K562 (cell line): ENCODE measurements around the gene KRT1. TPM values are rescaled to one million over a fixed set of nuclear protein-coding genes. Genes with fewer than 3 reads are reported as not detected.

Source experiments
- ATAC-seq: fragments of 200-7000 bp; cut with Tn5 transposase; 3 replicates; pipeline ENCODE4 v1.9.1; 2020; ENCODE audit warnings: moderate library complexity
- BruUV-seq: library from RNA; stranded (reverse); fragments of 400-500 nt; replicated peaks from 2 replicates; lab custom pipeline; 2021; lab: Mats Ljungman, UMichigan
- CTCF ChIA-PET: fragments of 300-600 bp; formaldehyde crosslinking; extraction: SDS; loops from one replicate; lab custom pipeline; 2021; ENCODE audit warnings: low intra/inter-chr PET ratio; lab: Yijun Ruan, JAX
- POLR2A ChIA-PET: fragments of 300-600, 350-650 bp; sonication (Branson Sonifier 250); formaldehyde crosslinking; extraction: SDS; loops from one replicate; lab custom pipeline; 2021; ENCODE audit warnings: antibody characterized with exemption, inconsistent platforms; lab: Yijun Ruan, JAX
- DNase-seq, 4 experiments: peaks; one replicate each; pipeline versions ENCODE4 v3.0.0 to v3.0.0-alpha.2; 2011 to 2018; ENCODE audit warnings: low spot score in 3 of 4, mixed read lengths in 3 of 4; ENCODE audit errors: extremely low read depth in 1 of 4
- FAIRE-seq: peaks from 2 replicates; lab custom pipeline; 2011; peaks lifted over from hg19 to GRCh38; lab: Jason Lieb, UNC
- H2AFZ ChIP-seq: 2 replicates; pipeline ENCODE4 v1.6.0; 2011; ENCODE audit warnings: low read depth, low read length, control low read depth, inconsistent platforms
- H3K27ac ChIP-seq: fragments of 200-600 bp; 3 replicates; pipeline ENCODE4 v1.8.0; 2011; ENCODE audit warnings: low read depth, mild to moderate bottlenecking, control low read depth, inconsistent platforms, low read length, moderate library complexity, mixed read lengths; ENCODE audit errors: extremely low read depth
- H3K27me3 ChIP-seq, 2 experiments: fragments of 300-600 bp in 1 of 2; 2 replicates in 1 of 2; 3 replicates in 1 of 2; pipeline versions ENCODE4 v1.6.0 to v1.8.0; 2011; ENCODE audit warnings: inconsistent platforms in 2 of 2, low read length in 2 of 2, mild to moderate bottlenecking in 1 of 2, mixed read lengths in 1 of 2, moderate library complexity in 1 of 2; ENCODE audit not compliant: control insufficient read depth in 2 of 2, insufficient read depth in 2 of 2
- H3K36me3 ChIP-seq: fragments of 300-600 bp; 3 replicates; pipeline ENCODE4 v1.8.0; 2011; ENCODE audit warnings: mild to moderate bottlenecking, low read length, inconsistent platforms; ENCODE audit not compliant: control insufficient read depth, insufficient read depth
- H3K4me1 ChIP-seq, 2 experiments: fragments of 200-600 bp in 1 of 2; replicated peaks in 1 of 2; 2 replicates in 1 of 2; 3 replicates in 1 of 2; pipeline versions ENCODE4 v1.5.1 to v1.8.0; 2011; ENCODE audit warnings: inconsistent platforms in 2 of 2, low read length in 2 of 2, mild to moderate bottlenecking in 1 of 2, mixed read lengths in 1 of 2, moderate library complexity in 1 of 2; ENCODE audit not compliant: control insufficient read depth in 2 of 2, insufficient read depth in 2 of 2
- H3K4me2 ChIP-seq: 2 replicates; pipeline ENCODE4 v1.6.1; 2011; ENCODE audit warnings: low read length, control low read depth, inconsistent platforms, mixed read lengths; ENCODE audit not compliant: insufficient read depth
- H3K4me3 ChIP-seq: fragments of 200-600 bp; sonication (generic), shearing (Covaris generic); 2 replicates; pipeline ENCODE4 v1.5.1; 2016; ENCODE audit warnings: control low read depth, inconsistent platforms
- H3K79me2 ChIP-seq: fragments of 200-600 bp; 3 replicates; pipeline ENCODE4 v1.8.0; 2011; ENCODE audit warnings: low read length, inconsistent platforms; ENCODE audit not compliant: control insufficient read depth, insufficient read depth
- H3K9ac ChIP-seq, 2 experiments: 2 replicates each; pipeline versions ENCODE4 v1.6.0 to v1.6.1; 2011; ENCODE audit warnings: low read depth in 2 of 2, low read length in 2 of 2, control low read depth in 1 of 2, inconsistent platforms in 1 of 2, mild to moderate bottlenecking in 1 of 2, mixed read lengths in 1 of 2; ENCODE audit not compliant: insufficient read depth in 1 of 2
- H3K9me1 ChIP-seq: one replicate; pipeline ENCODE4 v1.6.0; 2011; ENCODE audit warnings: inconsistent platforms, mild to moderate bottlenecking, low read length, moderate library complexity; ENCODE audit not compliant: control insufficient read depth, insufficient read depth
- H3K9me3 ChIP-seq: replicated peaks from 2 replicates; pipeline ENCODE4 v1.5.1; 2011; ENCODE audit warnings: low read depth, low read length, inconsistent platforms; ENCODE audit not compliant: control insufficient read depth, insufficient read depth
- H4K20me1 ChIP-seq: replicated peaks from 2 replicates; pipeline ENCODE4 v1.6.1; 2011; ENCODE audit warnings: low read length, inconsistent platforms, mixed read lengths; ENCODE audit not compliant: control insufficient read depth, insufficient read depth
- EGR1 ChIP-seq: fragments of 450-650 bp; conservative IDR thresholded peaks from 2 replicates; pipeline ENCODE4 v1.6.1; 2017; ENCODE audit warnings: mild to moderate bottlenecking
- JUND ChIP-seq, 2 experiments: IDR thresholded peaks; 2 replicates in 1 of 2; 3 replicates in 1 of 2; pipeline ENCODE4 v1.6.1; 2011; ENCODE audit warnings: borderline replicate concordance in 2 of 2, low read depth in 2 of 2, low read length in 2 of 2, improper control_type of control experiment in 1 of 2, missing biosample characterization in 1 of 2, missing genetic modification characterization in 1 of 2, missing genetic modification reagents in 1 of 2
- MIER1 ChIP-seq: fragments of 450-650 bp; IDR thresholded peaks from 2 replicates; pipeline ENCODE4 v1.6.1; 2016; ENCODE audit warnings: antibody characterized with exemption, mild to moderate bottlenecking, low read depth
- PPARD ChIP-seq: fragments of 250-450 bp; sonication (Bioruptor Pico); IDR thresholded peaks from 2 replicates; pipeline ENCODE4 v1.8.0; 2022; ENCODE audit warnings: inconsistent platforms, mild to moderate bottlenecking, moderate library complexity
- SIX5 ChIP-seq, 2 experiments: IDR thresholded peaks; 2 replicates each; pipeline ENCODE4 v1.6.1; 2011; ENCODE audit warnings: low read length in 2 of 2, borderline replicate concordance in 1 of 2, low read depth in 1 of 2, mild to moderate bottlenecking in 1 of 2, moderate library complexity in 1 of 2; ENCODE audit not compliant: insufficient read depth in 1 of 2
- SMARCA4 ChIP-seq: fragments of 450-650 bp; IDR thresholded peaks from 2 replicates; pipeline ENCODE4 v1.6.1; 2016
- XRCC3 ChIP-seq: fragments of 450-650 bp; IDR thresholded peaks from 2 replicates; pipeline ENCODE4 v1.6.1; 2017; ENCODE audit warnings: mild to moderate bottlenecking, moderate library complexity
- ZFP30 ChIP-seq: fragments of 250-450 bp; sonication (Bioruptor Pico); IDR thresholded peaks from 2 replicates; pipeline ENCODE4 v1.8.0; 2022; ENCODE audit warnings: moderate library complexity, mild to moderate bottlenecking, inconsistent platforms, borderline replicate concordance
- WGBS: fragments of 100-300 bp; shearing (Covaris generic); methylation state at CpG from one replicate; pipeline ENCODE4 v1.1.6; 2016; ENCODE audit warnings: low coverage, mixed read lengths; ENCODE audit not compliant: insufficient coverage; ENCODE audit errors: missing lambda C conversion rate; 5-methylcytosine and 5-hydroxymethylcytosine counted together
- in situ Hi-C: fragments of 300-500 bp; cut with MboI; formaldehyde crosslinking; loops from 4 replicates; pipeline ENCODE4 v1.15.0; 2018; ENCODE audit warnings: inconsistent platforms, mixed read lengths
- intact Hi-C: fragments of 100-400 bp; cut with micrococcal nuclease; formaldehyde crosslinking; loops from 2 replicates; pipeline ENCODE4 v1.14.2; 2022
- polyA plus RNA-seq, 8 experiments: library from polyadenylated mRNA; depleted of rRNA in 4 of 8; stranded (reverse) in 5 of 8; unstranded in 3 of 8; fragments of >200 nt; fragmentation: Nextera tagmentation in 2 of 8; fragmentation: Illumina TruSeq in 1 of 8; extraction: Ambion mirVana in 2 of 8; extraction: Trizol in 1 of 8; gene quantifications; 2 replicates each; pipeline versions ENCODE4 v1.2.1 to v1.2.3, GENCODE V29; 2011 to 2014; ENCODE audit warnings: inconsistent platforms in 1 of 8, missing spikeins in 1 of 8
- total RNA-seq, 7 experiments: library from RNA; depleted of rRNA in 6 of 7; stranded (reverse); fragments of >200 nt in 6 of 7; fragmentation: Illumina TruSeq in 2 of 7; extraction: Trizol in 2 of 7; gene quantifications; 2 replicates each; pipeline versions ENCODE4 v1.2.1 to v1.2.3, GENCODE V29; 2011 to 2021; ENCODE audit warnings: low replicate concordance in 1 of 7
- TF ChIP-seq, protein P1 (sequence below): fragments of 450-650 bp; IDR thresholded peaks from 2 replicates; pipeline ENCODE4 v1.6.1; 2016; ENCODE audit warnings: mild to moderate bottlenecking

KRT1 gene
- total and polyA plus RNA-seq, 9 of the 15 experiments (the other 6 are each of a cell fraction or from before 2014, with no cell fraction given): 0.18 TPM; not detected in 8

DNA sequence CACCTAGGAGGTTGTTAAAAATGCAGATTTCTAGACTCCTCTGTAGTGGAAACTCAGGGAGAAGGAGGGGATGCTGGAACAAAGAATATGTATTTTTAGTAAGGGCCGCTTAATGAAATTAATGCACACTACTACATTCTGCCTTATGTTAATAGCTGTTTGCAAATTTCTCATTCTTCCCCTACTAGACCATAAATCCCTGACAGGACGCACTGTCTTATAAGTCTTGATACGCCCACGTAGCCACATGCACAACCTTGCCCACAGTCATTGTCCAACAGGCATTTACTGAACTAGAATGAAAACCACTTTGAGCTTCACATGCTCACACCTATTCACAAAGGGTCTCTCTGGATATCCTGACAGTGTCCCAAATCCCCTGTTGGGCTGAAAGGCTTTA is 38.7 kb downstream of the KRT1 start:
- 0 out of 2 replicates have a peak overlapping the region, but pooled peaks have one; percentile 3 for H2AFZ ChIP-seq
- no peaks in the 10 kb centered on the region for H4K20me1 ChIP-seq
- WGBS: 48% methylated on average over 4 of the region's 4 CpGs
- FAIRE-seq (no peak), DNase-seq (no peak), ATAC-seq (no peak)
- no peak overlapping the region for H3K27ac ChIP-seq
- no peaks in the 10 kb centered on the region for H3K27me3 ChIP-seq
- peaks cover 14 to 32% of the 10 kb centered on the region in 2 experiments for H3K4me1 ChIP-seq
- no peak overlapping the region for H3K9ac ChIP-seq
- H3K36me3 ChIP-seq: no peaks in the 10 kb centered on the region
- CTCF ChIA-PET: no interaction called here
- no TSS peak for BruUV-seq
- no peak for TF ChIP-seq SIX5 (IDR thresholded peaks at IDR 0.05; ENCODE audit: borderline replicate concordance in 1 of 2, insufficient read depth in 1 of 2, low read depth in 1 of 2, low read length in 2 of 2)
- TF ChIP-seq MIER1: no peak
- TF ChIP-seq ZFP30: no peak
- TF ChIP-seq XRCC3: no peak
- TF ChIP-seq PPARD (CRISPR knock-in tag): no peak
- no peak for TF ChIP-seq SMARCA4
- TF ChIP-seq, protein P1, sequence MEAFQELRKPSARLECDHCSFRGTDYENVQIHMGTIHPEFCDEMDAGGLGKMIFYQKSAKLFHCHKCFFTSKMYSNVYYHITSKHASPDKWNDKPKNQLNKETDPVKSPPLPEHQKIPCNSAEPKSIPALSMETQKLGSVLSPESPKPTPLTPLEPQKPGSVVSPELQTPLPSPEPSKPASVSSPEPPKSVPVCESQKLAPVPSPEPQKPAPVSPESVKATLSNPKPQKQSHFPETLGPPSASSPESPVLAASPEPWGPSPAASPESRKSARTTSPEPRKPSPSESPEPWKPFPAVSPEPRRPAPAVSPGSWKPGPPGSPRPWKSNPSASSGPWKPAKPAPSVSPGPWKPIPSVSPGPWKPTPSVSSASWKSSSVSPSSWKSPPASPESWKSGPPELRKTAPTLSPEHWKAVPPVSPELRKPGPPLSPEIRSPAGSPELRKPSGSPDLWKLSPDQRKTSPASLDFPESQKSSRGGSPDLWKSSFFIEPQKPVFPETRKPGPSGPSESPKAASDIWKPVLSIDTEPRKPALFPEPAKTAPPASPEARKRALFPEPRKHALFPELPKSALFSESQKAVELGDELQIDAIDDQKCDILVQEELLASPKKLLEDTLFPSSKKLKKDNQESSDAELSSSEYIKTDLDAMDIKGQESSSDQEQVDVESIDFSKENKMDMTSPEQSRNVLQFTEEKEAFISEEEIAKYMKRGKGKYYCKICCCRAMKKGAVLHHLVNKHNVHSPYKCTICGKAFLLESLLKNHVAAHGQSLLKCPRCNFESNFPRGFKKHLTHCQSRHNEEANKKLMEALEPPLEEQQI: no peak
- TF ChIP-seq JUND (IDR thresholded peaks at IDR 0.05; ENCODE audit: borderline replicate concordance, low read depth, low read length): no peak
- TF ChIP-seq JUND (tag; IDR thresholded peaks at IDR 0.05; ENCODE audit: borderline replicate concordance, low read depth, low read length): no peak
- TF ChIP-seq EGR1: peak; percentile 30; the same call in 1 of the 2 replicates
- H3K4me2 ChIP-seq: no peak overlapping the region
- POLR2A ChIA-PET: interaction anchor here (1.6 kb wide), 1 partner anchor 66 kb away, joined by 3 read pairs; no protein-coding TSS in a partner anchor
- in situ Hi-C loops (no loop called here), intact Hi-C loops (no loop called here)
- H3K4me3 ChIP-seq: no peak overlapping the region
- no peaks in the 10 kb centered on the region for H3K9me1 ChIP-seq
- no peaks in the 10 kb centered on the region for H3K79me2 ChIP-seq
- no peaks in the 10 kb centered on the region for H3K9me3 ChIP-seq
